ENCODE results near the gene HSDL2.

- TF ChIP-seq CTCF (IDR thresholded peaks at IDR 0.05): no peak
- TF ChIP-seq POLR2A (IDR thresholded peaks at IDR 0.05): no peak
Measured at GRCh38 chr9:112341730-112342129, 38.2 kb upstream of the HSDL2 start.
